SK-N-SH treated with all-trans-retinoic acid at 6 μM for 48 hours (cell line): ENCODE results near the gene ROBO2.

Source experiments
- ATAC-seq: fragments of 200-7000 bp; cut with Tn5 transposase; 3 replicates; pipeline ENCODE4 v1.9.1; 2020; ENCODE audit warnings: mild to moderate bottlenecking, moderate library complexity
- CREB5 ChIP-seq: fragments of 250-450 bp; sonication (Bioruptor Pico); IDR thresholded peaks from 2 replicates; pipeline ENCODE4 v1.5.1; 2020; ENCODE audit warnings: low read depth, mild to moderate bottlenecking, moderate library complexity
- CSDC2 ChIP-seq: fragments of 250-450 bp; sonication (Bioruptor Pico); IDR thresholded peaks from 2 replicates; pipeline ENCODE4 v1.5.0; 2020; ENCODE audit warnings: mild to moderate bottlenecking, moderate library complexity
- CSRNP3 ChIP-seq: fragments of 250-450 bp; sonication (Bioruptor Pico); IDR thresholded peaks from 2 replicates; pipeline ENCODE4 v1.5.1; 2021; ENCODE audit warnings: mild to moderate bottlenecking, moderate library complexity
- ESRRG ChIP-seq: fragments of 250-450 bp; sonication (Bioruptor Pico); IDR thresholded peaks from 2 replicates; pipeline ENCODE4 v1.6.1; 2021; ENCODE audit warnings: mild to moderate bottlenecking
- GLIS3 ChIP-seq: fragments of 250-450 bp; sonication (Bioruptor Pico); IDR thresholded peaks from 2 replicates; pipeline ENCODE4 v1.5.0; 2020; ENCODE audit warnings: mild to moderate bottlenecking, moderate library complexity
- ISL1 ChIP-seq: fragments of 250-450 bp; sonication (Bioruptor Pico); IDR thresholded peaks from 2 replicates; pipeline ENCODE4 v2.1.2; 2022; ENCODE audit warnings: mild to moderate bottlenecking, moderate library complexity
- OSR1 ChIP-seq: fragments of 250-450 bp; sonication (Bioruptor Pico); IDR thresholded peaks from 2 replicates; pipeline ENCODE4 v1.8.0; 2022; ENCODE audit warnings: moderate library complexity, mild to moderate bottlenecking, inconsistent platforms
- POU6F1 ChIP-seq: fragments of 250-450 bp; sonication (Bioruptor Pico); IDR thresholded peaks from 2 replicates; pipeline ENCODE4 v1.8.0; 2021; ENCODE audit warnings: low read depth, mild to moderate bottlenecking, moderate library complexity, borderline replicate concordance
- PPARA ChIP-seq: fragments of 250-450 bp; sonication (Bioruptor Pico); IDR thresholded peaks from 2 replicates; pipeline ENCODE4 v1.5.0; 2020; ENCODE audit warnings: mild to moderate bottlenecking, borderline replicate concordance
- RARB ChIP-seq: fragments of 250-450 bp; sonication (Bioruptor Pico); IDR thresholded peaks from 2 replicates; pipeline ENCODE4 v1.8.0; 2021; ENCODE audit warnings: mild to moderate bottlenecking, moderate library complexity
- SNAI2 ChIP-seq: fragments of 250-450 bp; sonication (Bioruptor Pico); IDR thresholded peaks from 2 replicates; pipeline ENCODE4 v1.5.0; 2020; ENCODE audit warnings: mild to moderate bottlenecking, moderate library complexity
- TCF4 ChIP-seq: fragments of 250-450 bp; sonication (Bioruptor Pico); IDR thresholded peaks from 2 replicates; pipeline ENCODE4 v1.8.0; 2021; ENCODE audit warnings: mild to moderate bottlenecking, moderate library complexity, borderline replicate concordance
- TOX ChIP-seq: fragments of 250-450 bp; sonication (Bioruptor Pico); IDR thresholded peaks from 2 replicates; pipeline ENCODE4 v1.8.0; 2021; ENCODE audit warnings: mild to moderate bottlenecking, moderate library complexity, borderline replicate concordance
- TSHZ2 ChIP-seq: fragments of 250-450 bp; sonication (Bioruptor Pico); IDR thresholded peaks from 2 replicates; pipeline ENCODE4 v1.5.0; 2020; ENCODE audit warnings: mild to moderate bottlenecking, moderate library complexity
- ZFP3 ChIP-seq: fragments of 250-450 bp; sonication (Bioruptor Pico); IDR thresholded peaks from 2 replicates; pipeline ENCODE4 v1.5.0; 2020; ENCODE audit warnings: mild to moderate bottlenecking, moderate library complexity
- ZFP30 ChIP-seq: fragments of 450-650 bp; formaldehyde crosslinking; IDR thresholded peaks from 2 replicates; pipeline ENCODE4 v1.5.0; 2022; ENCODE audit warnings: mild to moderate bottlenecking, moderate library complexity
- ZNF565 ChIP-seq: fragments of 450-650 bp; formaldehyde crosslinking; conservative IDR thresholded peaks from 2 replicates; pipeline ENCODE4 v1.5.0; 2020; ENCODE audit warnings: low read depth, mild to moderate bottlenecking, moderate library complexity
- ZNF70 ChIP-seq: fragments of 450-650 bp; formaldehyde crosslinking; IDR thresholded peaks from 2 replicates; pipeline ENCODE4 v1.5.0; 2020; ENCODE audit warnings: mild to moderate bottlenecking, moderate library complexity
- ZNF8 ChIP-seq: fragments of 450-650 bp; formaldehyde crosslinking; IDR thresholded peaks from 2 replicates; pipeline ENCODE4 v1.5.0; 2020; ENCODE audit warnings: mild to moderate bottlenecking, moderate library complexity

ROBO2 gene

GRCh38 chr3:77376511-77376910, 336.6 kb downstream of the ROBO2 start:
- ATAC-seq = no peak
- TF ChIP-seq ESRRG (CRISPR knock-in tag) (no peak), ZFP3 (no peak), OSR1 (no peak), CSRNP3 (no peak), POU6F1 (CRISPR knock-in tag) (no peak), RARB (no peak)

GRCh38 chr3:77377717-77378116, 337.8 kb downstream of the ROBO2 start:
- no peak for ATAC-seq
- no peak for TF ChIP-seq PPARA (CRISPR knock-in tag)
- TF ChIP-seq ISL1 (CRISPR knock-in tag) = peak; percentile 77
- peak; percentile 93 for TF ChIP-seq TCF4 (CRISPR knock-in tag)
- no peak for TF ChIP-seq CSDC2 (CRISPR knock-in tag)
- peak; percentile 47; the same call in 1 of the 2 replicates for TF ChIP-seq SNAI2 (CRISPR knock-in tag)
- TF ChIP-seq ZFP3 = no peak
- peak; percentile 86 for TF ChIP-seq TSHZ2
- TF ChIP-seq CREB5 (CRISPR knock-in tag) = peak; percentile 56; the same call in 1 of the 2 replicates
- 0 out of 2 replicates have a peak, but pooled peaks have one; percentile 37 for TF ChIP-seq GLIS3
- TF ChIP-seq TOX (CRISPR knock-in tag) = no peak
- TF ChIP-seq, all 23 proteins: peak for 6

- TF ChIP-seq TOX (CRISPR knock-in tag) (no peak), TSHZ2 (no peak), ZFP30 (CRISPR knock-in tag) (no peak), ZNF565 (CRISPR knock-in tag) (no peak), ZNF70 (CRISPR knock-in tag) (no peak)
- no peak for ATAC-seq
Observed at GRCh38 chr3:77380136-77380535, 340.2 kb downstream of the ROBO2 start.

- ATAC-seq = no peak
- TF ChIP-seq ISL1 (CRISPR knock-in tag) (no peak), TOX (CRISPR knock-in tag) (no peak), ZNF8 (CRISPR knock-in tag) (no peak), RARB (no peak), ZFP3 (no peak), TCF4 (CRISPR knock-in tag) (no peak), POU6F1 (CRISPR knock-in tag) (no peak)
- TF ChIP-seq, all 23 proteins: peak for 0
Observed at GRCh38 chr3:77381431-77381830, 341.5 kb downstream of the ROBO2 start.
